ENCODE data around the gene PECR.

DNA sequence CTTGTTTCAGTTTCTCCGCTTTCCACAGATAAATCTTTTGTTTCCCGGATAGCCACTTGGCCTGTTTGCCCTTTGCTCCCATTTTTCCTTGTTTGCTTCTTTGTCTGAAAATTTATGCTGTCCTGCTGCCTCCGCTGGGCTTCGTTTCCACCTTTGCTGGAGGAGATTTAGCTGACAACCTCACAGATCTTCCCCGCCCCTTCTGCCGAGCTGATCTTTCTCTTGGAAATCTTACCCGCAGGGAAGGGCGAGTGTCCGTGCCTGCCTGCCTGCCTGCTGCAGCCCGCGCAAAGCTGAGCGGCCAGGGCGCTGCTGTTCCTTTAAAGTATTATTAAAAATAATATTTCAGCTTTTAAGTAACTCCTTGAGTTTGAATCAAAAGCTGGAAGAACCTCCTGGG, 26.2 kb upstream of the PECR start:
- TF ChIP-seq, protein P1, sequence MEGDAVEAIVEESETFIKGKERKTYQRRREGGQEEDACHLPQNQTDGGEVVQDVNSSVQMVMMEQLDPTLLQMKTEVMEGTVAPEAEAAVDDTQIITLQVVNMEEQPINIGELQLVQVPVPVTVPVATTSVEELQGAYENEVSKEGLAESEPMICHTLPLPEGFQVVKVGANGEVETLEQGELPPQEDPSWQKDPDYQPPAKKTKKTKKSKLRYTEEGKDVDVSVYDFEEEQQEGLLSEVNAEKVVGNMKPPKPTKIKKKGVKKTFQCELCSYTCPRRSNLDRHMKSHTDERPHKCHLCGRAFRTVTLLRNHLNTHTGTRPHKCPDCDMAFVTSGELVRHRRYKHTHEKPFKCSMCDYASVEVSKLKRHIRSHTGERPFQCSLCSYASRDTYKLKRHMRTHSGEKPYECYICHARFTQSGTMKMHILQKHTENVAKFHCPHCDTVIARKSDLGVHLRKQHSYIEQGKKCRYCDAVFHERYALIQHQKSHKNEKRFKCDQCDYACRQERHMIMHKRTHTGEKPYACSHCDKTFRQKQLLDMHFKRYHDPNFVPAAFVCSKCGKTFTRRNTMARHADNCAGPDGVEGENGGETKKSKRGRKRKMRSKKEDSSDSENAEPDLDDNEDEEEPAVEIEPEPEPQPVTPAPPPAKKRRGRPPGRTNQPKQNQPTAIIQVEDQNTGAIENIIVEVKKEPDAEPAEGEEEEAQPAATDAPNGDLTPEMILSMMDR (IDR thresholded peaks at IDR 0.05): no peak
- no peak for TF ChIP-seq POLR2A (IDR thresholded peaks at IDR 0.05)
- TF ChIP-seq POLR2AphosphoS5 (IDR thresholded peaks at IDR 0.05): no peak
- no peak for TF ChIP-seq EP300 (IDR thresholded peaks at IDR 0.05)
